ENCODE measurements around the gene DMD. TPM values are rescaled to one million over a fixed set of nuclear protein-coding genes. Genes with fewer than 3 reads are reported as not detected.

Gene DMD
- total and polyA plus RNA-seq, 8 donors: 6.8 to 117 (median 44.2) TPM

DNA sequence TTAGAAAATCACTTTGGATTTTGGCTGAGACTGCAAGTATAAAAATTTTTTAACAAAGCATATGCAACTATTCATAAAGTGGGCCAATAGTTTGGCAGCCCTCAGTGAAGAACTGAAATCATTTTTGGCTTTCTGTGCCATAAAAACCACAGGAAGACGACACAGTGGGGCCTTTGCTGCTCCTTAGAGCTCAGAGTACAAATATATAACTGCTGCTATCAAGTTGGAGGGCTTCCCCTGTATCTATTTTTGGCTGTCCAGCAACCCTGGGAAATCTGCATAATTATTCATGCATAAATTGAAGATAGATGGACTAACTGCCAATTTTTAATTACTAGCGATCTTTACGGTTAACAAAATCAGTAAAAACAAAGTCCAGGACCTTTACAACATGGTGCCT, 2088.0 kb downstream of the DMD start:
- TF ChIP-seq POLR2AphosphoS5 (IDR thresholded peaks at IDR 0.05) (no peak), CTCF (IDR thresholded peaks at IDR 0.05) (no peak), POLR2A (IDR thresholded peaks at IDR 0.05) (no peak), EP300 (IDR thresholded peaks at IDR 0.05) (no peak)
- intact Hi-C loops (cut with DNase I; ENCODE audit: low total_unique reads): no loop called here
- Histone ChIP-seq H3K4me1 (no peaks in the 10 kb centered on the region), H3K4me3 (no peak overlapping the region), H3K27me3 (no peaks in the 10 kb centered on the region), H3K36me3 (no peaks in the 10 kb centered on the region), H3K9me3 (no peaks in the 10 kb centered on the region), H3K27ac (no peak overlapping the region)
- peak in 1 of 2 donors; percentile 5 for DNase-seq
- WGBS, 5 donors: 71 to 88% (median 76%) methylated on average over 3 of the region's 3 CpGs

GRCh38 chrX:31117266-31117665, 2094.1 kb downstream of the DMD start:
- peak in 1 of 2 donors; percentile 9 for DNase-seq
- intact Hi-C loops (cut with DNase I; ENCODE audit: low total_unique reads): no loop called here
- Histone ChIP-seq H3K4me3 (no peak overlapping the region), H3K27me3 (no peaks in the 10 kb centered on the region), H3K27ac (no peak overlapping the region), H3K4me1 (peaks cover 0 to 4% (median 0%) of the 10 kb centered on the region in 4 donors), H3K36me3 (no peaks in the 10 kb centered on the region), H3K9me3 (no peaks in the 10 kb centered on the region)
- WGBS, 5 donors: 43 to 75% (median 66%) methylated on average over 4 of the region's 4 CpGs
- TF ChIP-seq EP300 (IDR thresholded peaks at IDR 0.05) (no peak), CTCF (IDR thresholded peaks at IDR 0.05) (no peak), POLR2A (IDR thresholded peaks at IDR 0.05) (no peak), POLR2AphosphoS5 (IDR thresholded peaks at IDR 0.05) (no peak)

DNA sequence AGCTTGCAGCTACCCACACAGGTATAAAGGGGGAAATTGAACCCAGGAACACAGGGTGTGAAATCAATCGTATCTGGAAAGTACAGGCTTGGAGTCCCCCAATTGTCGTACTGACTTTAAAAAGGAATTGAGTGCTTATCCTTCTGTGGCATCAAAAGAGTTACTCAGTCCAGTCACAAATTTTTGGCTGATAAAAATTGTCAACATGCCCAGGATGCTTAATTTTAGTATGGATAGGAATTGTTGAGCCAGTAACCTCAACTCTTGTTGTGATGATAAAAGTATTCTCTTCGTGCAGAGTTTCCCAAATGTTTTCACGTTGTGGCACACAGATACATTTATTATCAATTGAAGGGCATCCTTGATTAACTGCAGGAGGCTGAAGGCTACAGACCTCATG, 2096.0 kb downstream of the DMD start:
- H3K27me3 ChIP-seq: no peaks in the 10 kb centered on the region
- 44 to 69% (median 63%) methylated on average over 4 of the region's 4 CpGs for whole genome bisulfite sequencing, 5 donors
- H3K4me3 ChIP-seq: no peak overlapping the region
- DNase-seq: no peak
- intact Hi-C loops (cut with DNase I; ENCODE audit: low total_unique reads): no loop called here
- H3K36me3 ChIP-seq: no peaks in the 10 kb centered on the region
- H3K4me1 ChIP-seq: peaks cover 0 to 4% (median 0%) of the 10 kb centered on the region in 4 donors
- no peak overlapping the region for H3K27ac ChIP-seq
- H3K9me3 ChIP-seq: no peaks in the 10 kb centered on the region
- TF ChIP-seq POLR2AphosphoS5 (IDR thresholded peaks at IDR 0.05): no peak
- no peak for TF ChIP-seq POLR2A (IDR thresholded peaks at IDR 0.05)
- TF ChIP-seq EP300 (IDR thresholded peaks at IDR 0.05): no peak
- TF ChIP-seq CTCF (IDR thresholded peaks at IDR 0.05): no peak

DNA sequence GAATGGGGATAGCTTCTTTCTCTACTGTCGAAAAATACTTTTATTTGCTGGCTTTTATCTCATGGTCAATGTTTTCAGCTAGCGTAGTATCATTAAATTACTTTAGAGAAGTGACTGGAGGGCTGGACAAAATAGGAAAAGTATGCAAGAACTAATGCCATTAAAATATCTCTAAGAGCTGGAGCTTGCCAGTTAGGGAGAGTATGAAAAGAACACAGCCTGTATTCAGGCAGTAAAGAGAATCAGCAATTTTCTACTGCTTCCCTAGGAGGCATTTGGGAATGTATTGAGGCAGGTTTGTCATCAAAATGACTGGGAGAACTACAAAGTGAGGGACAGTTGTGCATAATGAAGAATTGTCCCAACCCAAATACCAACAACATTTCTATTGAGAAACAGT, 2096.5 kb downstream of the DMD start:
- no peak for TF ChIP-seq POLR2A (IDR thresholded peaks at IDR 0.05)
- no peak for TF ChIP-seq POLR2AphosphoS5 (IDR thresholded peaks at IDR 0.05)
- TF ChIP-seq CTCF (IDR thresholded peaks at IDR 0.05): no peak
- TF ChIP-seq EP300 (IDR thresholded peaks at IDR 0.05): no peak
- DNase-seq: no peak
- H3K4me3 ChIP-seq: no peak overlapping the region
- no peaks in the 10 kb centered on the region for H3K9me3 ChIP-seq
- H3K27ac ChIP-seq: no peak overlapping the region
- intact Hi-C loops (cut with DNase I; ENCODE audit: low total_unique reads): no loop called here
- H3K36me3 ChIP-seq: no peaks in the 10 kb centered on the region
- 53 to 75% (median 67%) methylated on average over 2 of the region's 2 CpGs for WGBS, 5 donors
- no peaks in the 10 kb centered on the region for H3K27me3 ChIP-seq
- peaks cover 0 to 4% (median 0%) of the 10 kb centered on the region in 4 donors for H3K4me1 ChIP-seq
